ENCODE results near the gene NME8.

Gene NME8

DNA sequence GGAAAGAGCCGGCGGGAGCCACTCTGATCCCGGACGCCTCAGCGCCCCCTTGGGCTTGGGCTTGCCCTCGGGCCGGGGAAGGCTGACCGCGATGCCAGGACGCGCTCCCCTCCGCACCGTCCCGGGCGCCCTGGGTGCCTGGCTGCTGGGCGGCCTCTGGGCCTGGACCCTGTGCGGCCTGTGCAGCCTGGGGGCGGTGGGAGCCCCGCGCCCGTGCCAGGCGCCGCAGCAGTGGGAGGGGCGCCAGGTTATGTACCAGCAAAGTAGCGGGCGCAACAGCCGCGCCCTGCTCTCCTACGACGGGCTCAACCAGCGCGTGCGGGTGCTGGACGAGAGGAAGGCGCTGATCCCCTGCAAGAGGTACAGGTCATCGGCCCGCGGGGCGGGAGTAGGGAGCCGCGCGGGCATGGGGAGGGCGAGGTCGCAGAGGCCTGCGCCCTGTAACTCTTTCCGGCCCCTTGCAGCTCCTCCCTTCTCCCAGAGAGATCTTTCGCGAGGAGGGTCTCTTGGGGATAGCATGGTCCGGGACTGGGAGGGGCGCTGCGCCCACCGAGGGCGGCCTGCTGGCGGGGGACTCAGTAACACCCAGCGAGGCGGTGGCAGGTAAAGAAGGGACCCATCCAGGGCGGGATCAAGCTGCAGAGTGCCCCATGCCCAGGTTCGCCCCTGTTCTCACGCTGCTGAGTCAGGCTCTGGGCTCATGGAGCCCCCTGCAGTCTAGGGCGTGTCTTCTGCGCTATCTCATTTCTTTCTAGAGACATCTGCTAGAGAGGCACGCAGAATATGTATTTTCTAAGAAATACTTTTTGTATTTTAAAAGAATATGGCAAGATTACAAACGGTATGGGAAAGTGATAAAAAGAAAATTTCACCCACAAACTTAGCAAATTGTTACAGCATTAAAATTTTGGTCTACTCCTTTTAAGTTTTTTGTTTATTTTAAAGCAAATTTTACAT lies 72.7 kb downstream of the NME8 start:
- TF ChIP-seq CTCF (conservative IDR thresholded peaks at IDR 0.05; ENCODE audit: control insufficient read depth, insufficient read depth, low read depth, low read length): peak; percentile 21
- peak; percentile 43 for DNase-seq (ENCODE audit: low read depth)
- H3K4me3 ChIP-seq (ENCODE audit: control insufficient read depth, low read depth, low read length): peak overlapping the region; percentile 55

DNA sequence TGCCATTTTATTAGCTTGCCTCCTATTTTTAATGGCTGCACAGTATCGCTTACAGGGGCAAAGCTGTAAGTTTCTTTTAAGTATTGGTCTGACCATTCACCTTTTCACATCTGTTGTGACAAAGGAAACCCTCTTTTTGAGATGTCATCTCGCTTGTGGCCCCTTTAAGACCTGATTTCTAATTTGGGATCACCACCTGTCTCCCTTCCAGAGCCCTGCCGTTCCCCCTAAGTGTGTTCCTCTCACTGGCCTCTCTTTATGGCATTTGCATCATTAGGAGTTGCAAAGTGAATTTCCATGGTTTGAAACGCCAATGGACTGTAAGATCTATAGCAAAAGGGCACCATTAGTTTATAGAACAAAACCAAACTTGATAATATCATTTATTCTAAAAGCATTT lies 73.5 kb downstream of the NME8 start:
- DNase-seq (ENCODE audit: low read depth): no peak
- no peak overlapping the region for H3K4me3 ChIP-seq (ENCODE audit: control insufficient read depth, low read depth, low read length)
- TF ChIP-seq CTCF (conservative IDR thresholded peaks at IDR 0.05; ENCODE audit: control insufficient read depth, insufficient read depth, low read depth, low read length): no peak

- no peak for TF ChIP-seq CTCF (conservative IDR thresholded peaks at IDR 0.05; ENCODE audit: control insufficient read depth, insufficient read depth, low read depth, low read length)
- DNase-seq (ENCODE audit: low read depth): no peak
- H3K4me3 ChIP-seq (ENCODE audit: control insufficient read depth, low read depth, low read length): no peak overlapping the region
These were observed 75.6 kb downstream of the NME8 start for GRCh38 chr7:37923996-37924395.

GRCh38 chr7:37924491-37925041 lies 76.2 kb downstream of the NME8 start:
- no peak for DNase-seq (ENCODE audit: low read depth)

DNA sequence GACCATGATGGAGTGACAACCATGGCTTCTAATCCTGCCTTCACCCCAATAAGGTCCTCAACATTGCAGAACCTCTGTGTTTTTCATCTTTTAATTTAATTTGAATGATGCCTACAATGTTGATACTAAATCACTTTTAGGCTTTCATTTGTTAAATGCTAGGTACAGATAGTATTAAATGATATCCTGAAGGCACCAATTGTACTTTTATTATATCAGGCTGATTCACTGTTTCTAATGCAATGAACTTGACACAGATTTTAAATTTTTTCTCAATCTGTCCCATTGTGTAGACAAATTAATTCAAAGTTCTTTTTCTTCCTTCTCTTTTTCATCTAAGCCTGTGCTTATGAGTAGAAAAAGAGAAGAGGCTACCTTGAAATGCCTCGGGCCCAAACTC lies 77.2 kb downstream of the NME8 start:
- DNase-seq (ENCODE audit: low read depth): no peak
- TF ChIP-seq CTCF (conservative IDR thresholded peaks at IDR 0.05; ENCODE audit: control insufficient read depth, insufficient read depth, low read depth, low read length): no peak
- H3K4me3 ChIP-seq (ENCODE audit: control insufficient read depth, low read depth, low read length): no peak overlapping the region

More at GRCh38 chr7:37924491-37925041, 76.2 kb downstream of the NME8 start:
- no peak for TF ChIP-seq CTCF (conservative IDR thresholded peaks at IDR 0.05; ENCODE audit: control insufficient read depth, insufficient read depth, low read depth, low read length)
- no peak overlapping the region for H3K4me3 ChIP-seq (ENCODE audit: control insufficient read depth, low read depth, low read length)

DNA sequence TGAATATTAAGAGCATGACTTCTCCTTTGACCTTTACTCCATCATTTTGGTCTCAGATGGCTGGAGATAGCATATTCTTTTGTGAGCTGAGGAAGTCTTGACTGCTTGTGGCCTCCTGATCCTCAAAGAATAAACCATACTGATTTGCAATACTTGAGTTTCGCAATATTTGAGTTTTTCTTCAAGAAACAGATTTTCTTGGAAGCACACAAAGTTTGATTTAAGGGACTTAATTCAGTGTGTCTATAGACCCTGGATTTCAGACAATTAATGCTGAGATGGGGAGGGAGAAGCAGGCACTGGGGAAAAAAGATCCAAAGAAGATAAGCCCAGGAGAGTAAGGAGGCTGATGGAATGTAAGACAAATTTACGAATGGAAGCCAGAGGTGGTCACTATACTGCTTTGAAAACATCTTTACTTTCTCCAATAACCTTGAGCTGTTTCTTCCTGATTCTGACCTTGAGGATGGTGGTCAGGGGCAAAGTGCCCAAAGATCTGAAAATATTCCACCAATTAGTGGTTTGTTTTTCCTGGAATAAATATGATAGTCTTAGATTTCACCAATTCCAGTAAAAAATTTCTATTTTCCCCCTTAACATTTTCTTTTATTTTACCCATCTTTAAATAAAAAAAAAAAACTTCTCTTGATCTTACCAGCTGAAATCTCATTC lies 79.5 kb downstream of the NME8 start:
- no peak for TF ChIP-seq CTCF (conservative IDR thresholded peaks at IDR 0.05; ENCODE audit: control insufficient read depth, insufficient read depth, low read depth, low read length)
- peak; percentile 41 for DNase-seq (ENCODE audit: low read depth)
- no peak overlapping the region for H3K4me3 ChIP-seq (ENCODE audit: control insufficient read depth, low read depth, low read length)

Measured in fibroblast of mammary gland (primary cell).